Measurements from ENCODE around the gene RNASE9.

DNA sequence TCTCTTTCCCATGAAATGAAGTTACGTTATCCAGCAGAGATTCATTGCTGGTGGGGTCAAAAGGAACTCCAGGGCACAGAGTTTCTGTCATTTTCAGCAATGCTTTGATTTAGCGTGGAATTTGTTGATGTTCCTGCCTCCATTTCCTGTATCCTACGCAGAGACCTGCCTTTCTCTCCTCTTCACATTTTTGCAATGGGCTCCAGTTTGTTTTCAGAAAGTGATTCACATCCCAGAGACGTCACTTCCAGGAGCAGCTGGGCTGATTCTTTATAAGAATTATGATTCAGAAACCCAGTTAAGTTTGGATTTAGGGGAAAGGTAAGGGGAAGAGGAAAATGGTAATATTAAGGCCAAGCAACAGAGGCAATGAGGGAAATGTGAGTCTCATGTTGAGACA is 43.9 kb downstream of the RNASE9 start:
- TF ChIP-seq, protein P1, sequence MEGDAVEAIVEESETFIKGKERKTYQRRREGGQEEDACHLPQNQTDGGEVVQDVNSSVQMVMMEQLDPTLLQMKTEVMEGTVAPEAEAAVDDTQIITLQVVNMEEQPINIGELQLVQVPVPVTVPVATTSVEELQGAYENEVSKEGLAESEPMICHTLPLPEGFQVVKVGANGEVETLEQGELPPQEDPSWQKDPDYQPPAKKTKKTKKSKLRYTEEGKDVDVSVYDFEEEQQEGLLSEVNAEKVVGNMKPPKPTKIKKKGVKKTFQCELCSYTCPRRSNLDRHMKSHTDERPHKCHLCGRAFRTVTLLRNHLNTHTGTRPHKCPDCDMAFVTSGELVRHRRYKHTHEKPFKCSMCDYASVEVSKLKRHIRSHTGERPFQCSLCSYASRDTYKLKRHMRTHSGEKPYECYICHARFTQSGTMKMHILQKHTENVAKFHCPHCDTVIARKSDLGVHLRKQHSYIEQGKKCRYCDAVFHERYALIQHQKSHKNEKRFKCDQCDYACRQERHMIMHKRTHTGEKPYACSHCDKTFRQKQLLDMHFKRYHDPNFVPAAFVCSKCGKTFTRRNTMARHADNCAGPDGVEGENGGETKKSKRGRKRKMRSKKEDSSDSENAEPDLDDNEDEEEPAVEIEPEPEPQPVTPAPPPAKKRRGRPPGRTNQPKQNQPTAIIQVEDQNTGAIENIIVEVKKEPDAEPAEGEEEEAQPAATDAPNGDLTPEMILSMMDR (IDR thresholded peaks at IDR 0.05; ENCODE audit: low read depth, low read length, missing input control), result no peak
- no peak for TF ChIP-seq JUND (IDR thresholded peaks at IDR 0.05)
- TF ChIP-seq RXRA (IDR thresholded peaks at IDR 0.05), result no peak
- TF ChIP-seq RAD21 (IDR thresholded peaks at IDR 0.05), result no peak
